HEK293 (cell line): ENCODE measurements around the gene FAM83E.
A peak's percentile ranks its signal among the peaks of the same experiment; 100 is the strongest.

Experiments used
- CTCF ChIA-PET: fragments of 350-600 bp; formaldehyde crosslinking; extraction: SDS; loops from one replicate; lab custom pipeline; 2021; ENCODE audit warnings: antibody characterized with exemption; lab: Yijun Ruan, JAX
- POLR2A ChIA-PET: fragments of 300-600 bp; formaldehyde crosslinking; extraction: SDS; loops from one replicate; lab custom pipeline; 2020; ENCODE audit warnings: antibody characterized with exemption, inconsistent platforms; lab: Yijun Ruan, JAX
- H3K27ac ChIP-seq: fragments of 200-500 bp; sonication (Bioruptor generic); 2 replicates; pipeline ENCODE4 v1.5.1; 2014; ENCODE audit warnings: low read depth, low read length, control low read depth, inconsistent platforms; ENCODE audit errors: extremely low read depth
- H3K36me3 ChIP-seq, 2 experiments: fragments of 200-500 bp in 1 of 2; sonication (Bioruptor generic) in 1 of 2; 1 replicate in 1 of 2; 2 replicates in 1 of 2; pipeline ENCODE4 v1.5.1; 2014 to 2017; ENCODE audit warnings: inconsistent platforms in 2 of 2, low read length in 2 of 2; ENCODE audit not compliant: control insufficient read depth in 2 of 2, insufficient read depth in 1 of 2
- H3K4me1 ChIP-seq: fragments of 200-500 bp; sonication (Bioruptor generic); 2 replicates; pipeline ENCODE4 v1.5.1; 2014; ENCODE audit warnings: mild to moderate bottlenecking, low read length, inconsistent platforms; ENCODE audit not compliant: control insufficient read depth, insufficient read depth
- H3K4me3 ChIP-seq: 2 replicates; pipeline ENCODE4 v1.5.1; 2011; ENCODE audit warnings: low read depth, mild to moderate bottlenecking, control low read depth, low read length, moderate library complexity
- H3K9me3 ChIP-seq: fragments of 200-500 bp; sonication (Bioruptor generic); 2 replicates; pipeline ENCODE4 v1.5.1; 2014; ENCODE audit warnings: low read depth, low read length, inconsistent platforms; ENCODE audit not compliant: control insufficient read depth, insufficient read depth
- BCL11B ChIP-seq: fragments of 450-650 bp; formaldehyde crosslinking; IDR thresholded peaks from 2 replicates; pipeline ENCODE4 v1.5.1; 2016; ENCODE audit warnings: low read depth, missing biosample characterization, missing genetic modification characterization
- FEZF1 ChIP-seq: fragments of 450-650 bp; formaldehyde crosslinking; IDR thresholded peaks from 2 replicates; pipeline ENCODE4 v1.5.1; 2016; ENCODE audit warnings: missing biosample characterization, missing genetic modification characterization
- GLIS2 ChIP-seq: fragments of 450-650 bp; formaldehyde crosslinking; IDR thresholded peaks from 2 replicates; pipeline ENCODE4 v1.5.1; 2016; ENCODE audit warnings: missing biosample characterization, missing genetic modification characterization
- IKZF3 ChIP-seq: fragments of 450-650 bp; IDR thresholded peaks from 2 replicates; pipeline ENCODE4 v1.5.0; 2018; ENCODE audit warnings: missing biosample characterization, mild to moderate bottlenecking, missing genetic modification characterization, moderate library complexity
- KLF1 ChIP-seq: fragments of 450-650 bp; formaldehyde crosslinking; IDR thresholded peaks from 2 replicates; pipeline ENCODE4 v1.5.1; 2016; ENCODE audit warnings: missing biosample characterization, missing genetic modification characterization
- KLF10 ChIP-seq: fragments of 450-650 bp; IDR thresholded peaks from 2 replicates; pipeline ENCODE4 v1.5.1; 2018; ENCODE audit warnings: missing biosample characterization, mild to moderate bottlenecking, missing genetic modification characterization
- KLF7 ChIP-seq: fragments of 450-650 bp; formaldehyde crosslinking; IDR thresholded peaks from 2 replicates; pipeline ENCODE4 v1.5.1; 2016; ENCODE audit warnings: missing biosample characterization, missing genetic modification characterization, borderline replicate concordance
- PRDM1 ChIP-seq: fragments of 450-650 bp; formaldehyde crosslinking; IDR thresholded peaks from 2 replicates; pipeline ENCODE4; 2016; ENCODE audit warnings: missing biosample characterization, missing genetic modification characterization
- SCRT2 ChIP-seq: fragments of 450-650 bp; formaldehyde crosslinking; IDR thresholded peaks from 2 replicates; pipeline ENCODE4 v1.5.1; 2016; ENCODE audit warnings: missing biosample characterization, missing genetic modification characterization
- SP2 ChIP-seq: fragments of 450-650 bp; formaldehyde crosslinking; IDR thresholded peaks from 2 replicates; pipeline ENCODE4 v1.5.1; 2016; ENCODE audit warnings: missing biosample characterization, missing genetic modification characterization
- ZBTB21 ChIP-seq: fragments of 450-650 bp; formaldehyde crosslinking; IDR thresholded peaks from 2 replicates; pipeline ENCODE4 v1.5.1; 2017; ENCODE audit warnings: missing biosample characterization, missing genetic modification characterization
- ZEB2 ChIP-seq: fragments of 450-650 bp; formaldehyde crosslinking; IDR thresholded peaks from 2 replicates; pipeline ENCODE4 v1.5.1; 2016; ENCODE audit warnings: missing biosample characterization, missing genetic modification characterization
- ZNF174 ChIP-seq: fragments of 450-650 bp; formaldehyde crosslinking; IDR thresholded peaks from 2 replicates; pipeline ENCODE4 v1.5.0; 2017; ENCODE audit warnings: missing biosample characterization, mild to moderate bottlenecking, missing genetic modification characterization
- ZNF292 ChIP-seq: fragments of 450-650 bp; formaldehyde crosslinking; IDR thresholded peaks from 2 replicates; pipeline ENCODE4 v1.5.1; 2016; ENCODE audit warnings: low read depth, missing biosample characterization, missing genetic modification characterization, borderline replicate concordance
- ZNF324 ChIP-seq: fragments of 450-650 bp; formaldehyde crosslinking; IDR thresholded peaks from 2 replicates; pipeline ENCODE4 v1.5.1; 2016; ENCODE audit warnings: missing biosample characterization, missing genetic modification characterization
- ZNF354C ChIP-seq: fragments of 450-650 bp; formaldehyde crosslinking; IDR thresholded peaks from 2 replicates; pipeline ENCODE4 v1.5.1; 2016; ENCODE audit warnings: missing biosample characterization, missing genetic modification characterization, low read depth, borderline replicate concordance
- ZNF394 ChIP-seq: fragments of 450-650 bp; formaldehyde crosslinking; IDR thresholded peaks from 2 replicates; pipeline ENCODE4 v1.5.1; 2016; ENCODE audit warnings: missing biosample characterization, missing genetic modification characterization, mild to moderate bottlenecking, moderate library complexity, borderline replicate concordance
- ZNF48 ChIP-seq: fragments of 450-650 bp; formaldehyde crosslinking; IDR thresholded peaks from 2 replicates; pipeline ENCODE4 v1.5.1; 2016; ENCODE audit warnings: missing biosample characterization, missing genetic modification characterization
- ZNF548 ChIP-seq: fragments of 450-650 bp; formaldehyde crosslinking; IDR thresholded peaks from 2 replicates; pipeline ENCODE4 v1.5.1; 2016; ENCODE audit warnings: missing biosample characterization, missing genetic modification characterization
- ZNF555 ChIP-seq: fragments of 450-650 bp; formaldehyde crosslinking; conservative IDR thresholded peaks from 2 replicates; pipeline ENCODE4 v1.5.1; 2017; ENCODE audit warnings: missing biosample characterization, mild to moderate bottlenecking, missing genetic modification characterization, inconsistent platforms
- ZNF571 ChIP-seq: fragments of 450-650 bp; formaldehyde crosslinking; IDR thresholded peaks from 2 replicates; pipeline ENCODE4 v1.5.0; 2017; ENCODE audit warnings: missing biosample characterization, missing genetic modification characterization
- ZNF629 ChIP-seq: fragments of 450-650 bp; formaldehyde crosslinking; IDR thresholded peaks from 2 replicates; pipeline ENCODE4 v1.5.1; 2017; ENCODE audit warnings: missing biosample characterization, missing genetic modification characterization
- ZNF654 ChIP-seq: fragments of 450-650 bp; formaldehyde crosslinking; IDR thresholded peaks from 2 replicates; pipeline ENCODE4 v1.5.1; 2016; ENCODE audit warnings: low read depth, missing biosample characterization, missing genetic modification characterization
- ZNF660 ChIP-seq: fragments of 450-650 bp; IDR thresholded peaks from 2 replicates; pipeline ENCODE4 v1.5.1; 2018; ENCODE audit warnings: missing biosample characterization, mild to moderate bottlenecking, missing genetic modification characterization
- ZNF701 ChIP-seq: fragments of 450-650 bp; formaldehyde crosslinking; IDR thresholded peaks from 2 replicates; pipeline ENCODE4 v1.5.1; 2016; ENCODE audit warnings: missing biosample characterization, missing genetic modification characterization
- ZNF707 ChIP-seq: fragments of 450-650 bp; formaldehyde crosslinking; IDR thresholded peaks from 2 replicates; pipeline ENCODE4 v1.5.1; 2016; ENCODE audit warnings: missing biosample characterization, missing genetic modification characterization
- TF ChIP-seq, protein P1 (sequence below): fragments of 450-650 bp; formaldehyde crosslinking; IDR thresholded peaks from 2 replicates; pipeline ENCODE4 v1.5.1; 2016; ENCODE audit warnings: missing biosample characterization, missing genetic modification characterization
- TF ChIP-seq, protein P2 (sequence below): fragments of 450-650 bp; formaldehyde crosslinking; IDR thresholded peaks from 2 replicates; pipeline ENCODE4 v1.5.1; 2017; ENCODE audit warnings: missing biosample characterization, mild to moderate bottlenecking, missing genetic modification characterization, moderate library complexity
- TF ChIP-seq, protein P3 (sequence below): fragments of 450-650 bp; formaldehyde crosslinking; IDR thresholded peaks from 2 replicates; pipeline ENCODE4 v1.5.1; 2016; ENCODE audit warnings: missing biosample characterization, missing genetic modification characterization
- TF ChIP-seq, protein P4 (sequence below): fragments of 450-650 bp; formaldehyde crosslinking; optimal IDR thresholded peaks from 2 replicates; pipeline ENCODE3; 2016; ENCODE audit warnings: missing biosample characterization, mild to moderate bottlenecking, missing genetic modification characterization
- TF ChIP-seq, protein P5 (sequence below): fragments of 450-650 bp; IDR thresholded peaks from 2 replicates; pipeline ENCODE4 v1.5.1; 2018; ENCODE audit warnings: missing biosample characterization, missing genetic modification characterization

Gene FAM83E

DNA sequence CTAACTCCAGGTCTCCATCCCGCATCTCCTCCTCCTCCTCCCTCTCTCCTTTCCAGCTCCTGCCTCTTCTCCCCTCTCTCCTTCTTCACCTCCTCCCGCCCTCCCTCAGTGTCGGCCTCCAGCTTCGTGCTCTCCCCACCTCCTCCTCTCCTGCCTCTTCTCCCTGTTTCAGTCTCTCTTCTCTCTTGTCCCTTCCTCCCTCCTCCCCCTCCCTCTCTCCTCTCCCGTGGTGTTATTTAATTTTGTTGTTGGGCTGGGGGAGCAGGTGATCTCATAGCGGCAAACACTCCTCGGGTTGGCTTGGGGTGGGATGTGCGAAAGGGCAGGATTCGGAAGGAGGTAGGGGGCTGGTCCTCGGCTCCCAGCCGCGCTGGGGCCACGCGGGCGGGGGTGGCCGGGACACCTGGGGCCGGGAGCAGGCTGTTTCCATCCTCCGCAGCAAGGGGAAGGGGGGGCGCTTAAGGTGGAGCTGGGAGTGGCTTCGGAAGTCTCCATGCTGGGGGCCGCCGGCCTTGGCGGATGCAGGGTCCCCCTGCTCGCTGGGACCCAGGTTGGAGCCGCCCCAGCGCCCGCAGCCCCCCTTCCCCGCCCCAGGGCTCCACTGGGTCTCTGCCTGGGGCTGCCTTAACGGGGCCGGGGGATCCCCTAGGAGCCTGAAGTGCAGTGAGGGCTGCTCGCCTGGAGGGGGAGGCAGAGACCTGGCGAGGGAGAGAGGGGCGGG, 31.3 kb upstream of the FAM83E start, which contains the start of gene CA11:
CA11 (minus strand) TSS at position 187 of the 721 bp plus-strand sequence. CDS start 555 bp downstream, outside the sequence.
- Histone ChIP-seq H3K4me3 (peak within 1 kb of the TSS; percentile 44), H3K27ac (peak within 1 kb of the TSS; percentile 70), H3K4me1 (peaks cover 9% of the 10 kb centered on the region), H3K9me3 (no peaks in the 10 kb centered on the region), H3K36me3 (no peaks in the 10 kb centered on the region)
- POLR2A ChIA-PET = interaction anchor here (0.5 to 3.9 kb wide), 25 partner anchors 8 to 354 kb away, joined by 3 to 39 read pairs (median 4); partner anchors contain the start of genes BCAT2, DBP, FUT1 and RPL18
- CTCF ChIA-PET = interaction anchor here (0.5 to 3.5 kb wide), 31 partner anchors 8 to 624 kb away, joined by 3 to 30 read pairs (median 3); partner anchors contain the start of gene HSD17B14
- TF ChIP-seq ZNF48 (tag by site-specific recombination) (no peak), ZBTB21 (no peak), GLIS2 (peak; percentile 92), ZNF292 (tag by site-specific recombination) (no peak), KLF7 (tag by site-specific recombination) (peak; percentile 34; the same call in 1 of the 2 replicates), ZNF571 (tag by site-specific recombination) (no peak), ZNF555 (tag by site-specific recombination) (no peak), KLF1 (tag by site-specific recombination) (peak; percentile 55; the same call in 1 of the 2 replicates), ZNF354C (tag by site-specific recombination) (no peak), SP2 (tag by site-specific recombination) (peak; percentile 75), IKZF3 (tag by site-specific recombination) (peak; percentile 55; the same call in 1 of the 2 replicates), ZNF629 (tag by site-specific recombination) (peak; percentile 64; the same call in 1 of the 2 replicates), BCL11B (tag by site-specific recombination) (peak; percentile 88), SCRT2 (tag by site-specific recombination) (no peak), ZNF701 (tag by site-specific recombination) (no peak), PRDM1 (tag by site-specific recombination) (peak; percentile 95), KLF10 (tag by site-specific recombination) (peak; percentile 77), ZEB2 (no peak), FEZF1 (tag by site-specific recombination) (peak; percentile 32; the same call in 1 of the 2 replicates), ZNF174 (tag by site-specific recombination) (no peak), ZNF324 (tag by site-specific recombination) (no peak), ZNF707 (tag by site-specific recombination) (no peak), ZNF394 (tag by site-specific recombination) (peak; percentile 31; the same call in 1 of the 2 replicates), ZNF660 (tag by site-specific recombination) (peak; percentile 57; the same call in 1 of the 2 replicates), ZNF548 (tag by site-specific recombination) (no peak), ZNF654 (tag by site-specific recombination) (peak; percentile 65)
- TF ChIP-seq, protein P1, sequence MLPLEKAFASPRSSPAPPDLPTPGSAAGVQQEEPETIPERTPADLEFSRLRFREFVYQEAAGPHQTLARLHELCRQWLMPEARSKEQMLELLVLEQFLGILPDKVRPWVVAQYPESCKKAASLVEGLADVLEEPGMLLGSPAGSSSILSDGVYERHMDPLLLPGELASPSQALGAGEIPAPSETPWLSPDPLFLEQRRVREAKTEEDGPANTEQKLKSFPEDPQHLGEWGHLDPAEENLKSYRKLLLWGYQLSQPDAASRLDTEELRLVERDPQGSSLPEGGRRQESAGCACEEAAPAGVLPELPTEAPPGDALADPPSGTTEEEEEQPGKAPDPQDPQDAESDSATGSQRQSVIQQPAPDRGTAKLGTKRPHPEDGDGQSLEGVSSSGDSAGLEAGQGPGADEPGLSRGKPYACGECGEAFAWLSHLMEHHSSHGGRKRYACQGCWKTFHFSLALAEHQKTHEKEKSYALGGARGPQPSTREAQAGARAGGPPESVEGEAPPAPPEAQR (tag by site-specific recombination) = 0 out of 2 replicates have a peak, but pooled peaks have one; percentile 13
- TF ChIP-seq, protein P2, sequence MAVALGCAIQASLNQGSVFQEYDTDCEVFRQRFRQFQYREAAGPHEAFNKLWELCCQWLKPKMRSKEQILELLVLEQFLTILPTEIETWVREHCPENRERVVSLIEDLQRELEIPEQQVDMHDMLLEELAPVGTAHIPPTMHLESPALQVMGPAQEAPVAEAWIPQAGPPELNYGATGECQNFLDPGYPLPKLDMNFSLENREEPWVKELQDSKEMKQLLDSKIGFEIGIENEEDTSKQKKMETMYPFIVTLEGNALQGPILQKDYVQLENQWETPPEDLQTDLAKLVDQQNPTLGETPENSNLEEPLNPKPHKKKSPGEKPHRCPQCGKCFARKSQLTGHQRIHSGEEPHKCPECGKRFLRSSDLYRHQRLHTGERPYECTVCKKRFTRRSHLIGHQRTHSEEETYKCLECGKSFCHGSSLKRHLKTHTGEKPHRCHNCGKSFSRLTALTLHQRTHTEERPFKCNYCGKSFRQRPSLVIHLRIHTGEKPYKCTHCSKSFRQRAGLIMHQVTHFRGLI (tag by site-specific recombination) = peak; percentile 90
- TF ChIP-seq, protein P3, sequence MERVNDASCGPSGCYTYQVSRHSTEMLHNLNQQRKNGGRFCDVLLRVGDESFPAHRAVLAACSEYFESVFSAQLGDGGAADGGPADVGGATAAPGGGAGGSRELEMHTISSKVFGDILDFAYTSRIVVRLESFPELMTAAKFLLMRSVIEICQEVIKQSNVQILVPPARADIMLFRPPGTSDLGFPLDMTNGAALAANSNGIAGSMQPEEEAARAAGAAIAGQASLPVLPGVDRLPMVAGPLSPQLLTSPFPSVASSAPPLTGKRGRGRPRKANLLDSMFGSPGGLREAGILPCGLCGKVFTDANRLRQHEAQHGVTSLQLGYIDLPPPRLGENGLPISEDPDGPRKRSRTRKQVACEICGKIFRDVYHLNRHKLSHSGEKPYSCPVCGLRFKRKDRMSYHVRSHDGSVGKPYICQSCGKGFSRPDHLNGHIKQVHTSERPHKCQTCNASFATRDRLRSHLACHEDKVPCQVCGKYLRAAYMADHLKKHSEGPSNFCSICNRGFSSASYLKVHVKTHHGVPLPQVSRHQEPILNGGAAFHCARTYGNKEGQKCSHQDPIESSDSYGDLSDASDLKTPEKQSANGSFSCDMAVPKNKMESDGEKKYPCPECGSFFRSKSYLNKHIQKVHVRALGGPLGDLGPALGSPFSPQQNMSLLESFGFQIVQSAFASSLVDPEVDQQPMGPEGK = peak; percentile 98
- TF ChIP-seq, protein P4, sequence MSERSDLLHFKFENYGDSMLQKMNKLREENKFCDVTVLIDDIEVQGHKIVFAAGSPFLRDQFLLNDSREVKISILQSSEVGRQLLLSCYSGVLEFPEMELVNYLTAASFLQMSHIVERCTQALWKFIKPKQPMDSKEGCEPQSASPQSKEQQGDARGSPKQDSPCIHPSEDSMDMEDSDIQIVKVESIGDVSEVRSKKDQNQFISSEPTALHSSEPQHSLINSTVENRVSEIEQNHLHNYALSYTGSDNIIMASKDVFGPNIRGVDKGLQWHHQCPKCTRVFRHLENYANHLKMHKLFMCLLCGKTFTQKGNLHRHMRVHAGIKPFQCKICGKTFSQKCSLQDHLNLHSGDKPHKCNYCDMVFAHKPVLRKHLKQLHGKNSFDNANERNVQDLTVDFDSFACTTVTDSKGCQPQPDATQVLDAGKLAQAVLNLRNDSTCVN (tag by site-specific recombination) = peak; percentile 23
- TF ChIP-seq, protein P5, sequence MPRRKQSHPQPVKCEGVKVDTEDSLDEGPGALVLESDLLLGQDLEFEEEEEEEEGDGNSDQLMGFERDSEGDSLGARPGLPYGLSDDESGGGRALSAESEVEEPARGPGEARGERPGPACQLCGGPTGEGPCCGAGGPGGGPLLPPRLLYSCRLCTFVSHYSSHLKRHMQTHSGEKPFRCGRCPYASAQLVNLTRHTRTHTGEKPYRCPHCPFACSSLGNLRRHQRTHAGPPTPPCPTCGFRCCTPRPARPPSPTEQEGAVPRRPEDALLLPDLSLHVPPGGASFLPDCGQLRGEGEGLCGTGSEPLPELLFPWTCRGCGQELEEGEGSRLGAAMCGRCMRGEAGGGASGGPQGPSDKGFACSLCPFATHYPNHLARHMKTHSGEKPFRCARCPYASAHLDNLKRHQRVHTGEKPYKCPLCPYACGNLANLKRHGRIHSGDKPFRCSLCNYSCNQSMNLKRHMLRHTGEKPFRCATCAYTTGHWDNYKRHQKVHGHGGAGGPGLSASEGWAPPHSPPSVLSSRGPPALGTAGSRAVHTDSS (tag by site-specific recombination) = no peak; the same call in none of the 2 replicates
